HUES6 (cell line): ENCODE measurements around the gene PBX1.

Experiments
- H3K27ac ChIP-seq: 2 replicates; pipeline ENCODE4 v1.7.0; 2013; ENCODE audit warnings: low read depth, mild to moderate bottlenecking, low read length, inconsistent platforms
- H3K27me3 ChIP-seq: 2 replicates; pipeline ENCODE4 v1.6.1; 2013; ENCODE audit warnings: low read length; ENCODE audit not compliant: control insufficient read depth, insufficient read depth
- H3K36me3 ChIP-seq: 2 replicates; pipeline ENCODE4 v1.6.1; 2013; ENCODE audit warnings: low read length; ENCODE audit not compliant: control insufficient read depth, insufficient read depth
- H3K4me1 ChIP-seq: 2 replicates; pipeline ENCODE4 v1.6.1; 2013; ENCODE audit warnings: low read length; ENCODE audit not compliant: control insufficient read depth, insufficient read depth
- H3K4me3 ChIP-seq: 2 replicates; pipeline ENCODE4 v1.5.1; 2013; ENCODE audit warnings: low read depth, low read length
- H3K9ac ChIP-seq: one replicate; pipeline ENCODE4 v1.6.1; 2013; ENCODE audit warnings: mild to moderate bottlenecking, low read length
- H3K9me3 ChIP-seq: 2 replicates; pipeline ENCODE4 v1.6.1; 2013; ENCODE audit warnings: low read depth, low read length; ENCODE audit not compliant: control insufficient read depth, insufficient read depth

PBX1 gene

GRCh38 chr1:164731161-164731876, 172.3 kb downstream of the PBX1 start:
- Histone ChIP-seq H3K4me1 (peaks cover 39% of the 10 kb centered on the region), H3K36me3 (no peaks in the 10 kb centered on the region), H3K9me3 (no peaks in the 10 kb centered on the region), H3K9ac (no peak overlapping the region), H3K27me3 (no peaks in the 10 kb centered on the region), H3K4me3 (no peak overlapping the region), H3K27ac (no peak overlapping the region)

- no peak overlapping the region for H3K9ac ChIP-seq
- H3K27ac ChIP-seq, result no peak overlapping the region
- no peaks in the 10 kb centered on the region for H3K9me3 ChIP-seq
- no peaks in the 10 kb centered on the region for H3K36me3 ChIP-seq
- no peaks in the 10 kb centered on the region for H3K27me3 ChIP-seq
- H3K4me1 ChIP-seq, result peaks cover 39% of the 10 kb centered on the region
- no peak overlapping the region for H3K4me3 ChIP-seq
These were observed 174.1 kb downstream of the PBX1 start for GRCh38 chr1:164733070-164733469.

- Histone ChIP-seq H3K27me3 (no peaks in the 10 kb centered on the region), H3K27ac (no peak overlapping the region), H3K36me3 (no peaks in the 10 kb centered on the region), H3K4me1 (peaks cover 39% of the 10 kb centered on the region), H3K9ac (no peak overlapping the region), H3K9me3 (no peaks in the 10 kb centered on the region), H3K4me3 (no peak overlapping the region)
These were observed 174.8 kb downstream of the PBX1 start for GRCh38 chr1:164733734-164734133.

- Histone ChIP-seq H3K27me3 (no peaks in the 10 kb centered on the region), H3K27ac (no peak overlapping the region), H3K36me3 (no peaks in the 10 kb centered on the region), H3K9me3 (no peaks in the 10 kb centered on the region), H3K4me3 (no peak overlapping the region), H3K9ac (no peak overlapping the region), H3K4me1 (peaks cover 33% of the 10 kb centered on the region)
These were observed 176.5 kb downstream of the PBX1 start for GRCh38 chr1:164735315-164736052.

- no peak overlapping the region for H3K4me3 ChIP-seq
- no peaks in the 10 kb centered on the region for H3K9me3 ChIP-seq
- no peak overlapping the region for H3K27ac ChIP-seq
- H3K36me3 ChIP-seq, result no peaks in the 10 kb centered on the region
- H3K27me3 ChIP-seq, result no peaks in the 10 kb centered on the region
- H3K9ac ChIP-seq, result no peak overlapping the region
- peaks cover 27% of the 10 kb centered on the region for H3K4me1 ChIP-seq
These were observed 177.2 kb downstream of the PBX1 start for GRCh38 chr1:164736137-164736536.

- H3K36me3 ChIP-seq, result no peaks in the 10 kb centered on the region
- H3K4me3 ChIP-seq, result no peak overlapping the region
- H3K9me3 ChIP-seq, result no peaks in the 10 kb centered on the region
These were observed 180.2 kb downstream of the PBX1 start for GRCh38 chr1:164739189-164739588.

GRCh38 chr1:164740000-164740526, 181.1 kb downstream of the PBX1 start:
- H3K4me1 ChIP-seq, result peaks cover 11% of the 10 kb centered on the region
- no peaks in the 10 kb centered on the region for H3K9me3 ChIP-seq
- no peak overlapping the region for H3K27ac ChIP-seq

More at GRCh38 chr1:164739189-164739588, 180.2 kb downstream of the PBX1 start:
- Histone ChIP-seq H3K9ac (no peak overlapping the region), H3K27me3 (no peaks in the 10 kb centered on the region), H3K4me1 (peaks cover 14% of the 10 kb centered on the region), H3K27ac (no peak overlapping the region)

GRCh38 chr1:164742745-164743144, 183.8 kb downstream of the PBX1 start:
- no peaks in the 10 kb centered on the region for H3K36me3 ChIP-seq
- no peak overlapping the region for H3K27ac ChIP-seq

More at GRCh38 chr1:164740000-164740526, 181.1 kb downstream of the PBX1 start:
- H3K36me3 ChIP-seq, result no peaks in the 10 kb centered on the region
- H3K4me3 ChIP-seq, result no peak overlapping the region
- no peaks in the 10 kb centered on the region for H3K27me3 ChIP-seq
- H3K9ac ChIP-seq, result no peak overlapping the region

GRCh38 chr1:164743976-164744375, 185.0 kb downstream of the PBX1 start:
- no peak overlapping the region for H3K4me3 ChIP-seq
- no peaks in the 10 kb centered on the region for H3K9me3 ChIP-seq
- no peak overlapping the region for H3K27ac ChIP-seq
- H3K36me3 ChIP-seq, result 0 out of 2 replicates have a peak, but pooled peaks cover 2% of the 10 kb centered on the region
- peaks cover 2% of the 10 kb centered on the region; the same call in 1 of the 2 replicates for H3K4me1 ChIP-seq
- no peaks in the 10 kb centered on the region for H3K27me3 ChIP-seq
- H3K9ac ChIP-seq, result no peak overlapping the region

More at GRCh38 chr1:164742745-164743144, 183.8 kb downstream of the PBX1 start:
- Histone ChIP-seq H3K27me3 (no peaks in the 10 kb centered on the region), H3K4me1 (no peaks in the 10 kb centered on the region; the same call in 1 of the 2 replicates), H3K9ac (no peak overlapping the region), H3K9me3 (no peaks in the 10 kb centered on the region), H3K4me3 (no peak overlapping the region)

- no peak overlapping the region for H3K9ac ChIP-seq
- no peak overlapping the region for H3K4me3 ChIP-seq
- 0 out of 2 replicates have a peak, but pooled peaks cover 2% of the 10 kb centered on the region for H3K4me1 ChIP-seq
- H3K9me3 ChIP-seq, result no peaks in the 10 kb centered on the region
- 0 out of 2 replicates have a peak, but pooled peaks cover 2% of the 10 kb centered on the region for H3K36me3 ChIP-seq
- H3K27me3 ChIP-seq, result no peaks in the 10 kb centered on the region
- no peak overlapping the region for H3K27ac ChIP-seq
These were observed 186.8 kb downstream of the PBX1 start for GRCh38 chr1:164745736-164746135.

- Histone ChIP-seq H3K9me3 (no peaks in the 10 kb centered on the region), H3K4me3 (no peak overlapping the region), H3K9ac (no peak overlapping the region), H3K27ac (no peak overlapping the region), H3K36me3 (0 out of 2 replicates have a peak, but pooled peaks cover 2% of the 10 kb centered on the region), H3K4me1 (0 out of 2 replicates have a peak, but pooled peaks cover 2% of the 10 kb centered on the region), H3K27me3 (no peaks in the 10 kb centered on the region)
These were observed 187.6 kb downstream of the PBX1 start for GRCh38 chr1:164746632-164747031.
